ENCODE measurements around the gene C1GALT1.

C1GALT1 gene

DNA sequence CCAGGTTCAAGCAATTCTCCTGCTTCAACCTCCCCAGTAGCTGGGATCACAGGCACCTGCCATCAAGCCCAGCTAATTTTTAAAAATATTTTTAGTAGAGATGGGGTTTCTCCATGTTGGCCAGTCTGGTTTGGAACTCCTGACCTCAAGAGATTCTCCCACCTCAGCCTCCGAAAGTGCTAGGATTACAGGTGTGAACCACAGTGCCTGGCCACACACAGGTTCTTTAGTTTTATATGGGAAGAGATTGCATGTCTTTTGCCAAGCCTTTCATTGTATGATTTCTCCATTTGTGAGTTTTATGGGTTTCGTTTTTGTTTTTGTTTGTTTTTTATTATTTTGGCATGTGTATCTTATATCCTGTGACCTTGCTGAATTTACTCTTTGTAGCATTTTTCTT, 40.9 kb downstream of the C1GALT1 start:
- H3K4me1 ChIP-seq (ENCODE audit: control insufficient read depth, insufficient read depth, low read length) = peaks cover 7% of the 10 kb centered on the region; the same call in 1 of the 2 replicates
- no peaks in the 10 kb centered on the region for H3K9me3 ChIP-seq (ENCODE audit: control insufficient read depth, insufficient read depth, low read depth, low read length)
- H3K27ac ChIP-seq (ENCODE audit: extremely low read depth, low read depth, low read length) = no peak overlapping the region
- CTCF ChIA-PET = interaction anchor here (0.6 kb wide), 1 partner anchor 1151 kb away, joined by 3 read pairs; no protein-coding TSS in a partner anchor
- TF ChIP-seq REST (tag by site-specific recombination; IDR thresholded peaks at IDR 0.05) (no peak), ZNF48 (tag by site-specific recombination; IDR thresholded peaks at IDR 0.05) (no peak), BCL6B (tag by site-specific recombination; IDR thresholded peaks at IDR 0.05) (no peak), RBAK (tag by site-specific recombination; IDR thresholded peaks at IDR 0.05) (no peak), ZSCAN23 (tag by site-specific recombination; IDR thresholded peaks at IDR 0.05) (no peak)
- TF ChIP-seq, protein P1, sequence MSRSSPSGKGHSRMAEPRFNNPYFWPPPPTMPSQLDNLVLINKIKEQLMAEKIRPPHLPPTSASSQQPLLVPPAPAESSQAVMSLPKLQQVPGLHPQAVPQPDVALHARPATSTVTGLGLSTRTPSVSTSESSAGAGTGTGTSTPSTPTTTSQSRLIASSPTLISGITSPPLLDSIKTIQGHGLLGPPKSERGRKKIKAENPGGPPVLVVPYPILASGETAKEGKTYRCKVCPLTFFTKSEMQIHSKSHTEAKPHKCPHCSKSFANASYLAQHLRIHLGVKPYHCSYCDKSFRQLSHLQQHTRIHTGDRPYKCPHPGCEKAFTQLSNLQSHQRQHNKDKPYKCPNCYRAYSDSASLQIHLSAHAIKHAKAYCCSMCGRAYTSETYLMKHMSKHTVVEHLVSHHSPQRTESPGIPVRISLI (tag by site-specific recombination; IDR thresholded peaks at IDR 0.05) = no peak
- no peak overlapping the region for H3K4me3 ChIP-seq (ENCODE audit: low read depth, low read length)
- peaks cover 0 to 4% of the 10 kb centered on the region in 2 experiments; a peak in 1 of 3 replicates for H3K36me3 ChIP-seq (ENCODE audit: control insufficient read depth in 2 of 2, insufficient read depth in 1 of 2, low read length in 2 of 2)
- POLR2A ChIA-PET = no interaction called here

DNA sequence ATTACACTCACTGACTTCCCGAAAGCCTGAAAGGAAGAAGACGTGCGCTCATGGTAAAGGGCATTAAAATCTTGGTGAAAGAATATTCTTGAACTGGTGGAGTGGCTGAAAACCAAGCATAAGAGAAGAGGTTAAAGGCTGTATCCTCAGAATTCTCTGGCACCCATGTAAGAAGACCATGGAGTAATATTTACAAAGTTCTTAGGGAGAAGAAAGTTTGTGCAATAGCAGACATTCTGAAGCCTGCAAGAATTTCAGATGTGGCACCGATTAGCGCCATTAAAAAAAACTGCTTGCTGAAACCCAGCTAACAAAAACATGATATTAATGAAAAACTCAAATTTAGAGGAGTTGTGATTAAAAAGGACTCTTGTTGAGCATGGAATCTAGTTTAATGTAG, 44.1 kb downstream of the C1GALT1 start:
- POLR2A ChIA-PET = no interaction called here
- no peak for TF ChIP-seq GLI2 (tag by site-specific recombination; IDR thresholded peaks at IDR 0.05; ENCODE audit: borderline replicate concordance, low read depth)
- no peak for TF ChIP-seq TCF7L2 (IDR thresholded peaks at IDR 0.05; ENCODE audit: borderline replicate concordance, low read depth, low read length)
- no peak for TF ChIP-seq ZNF530 (tag by site-specific recombination; IDR thresholded peaks at IDR 0.05; ENCODE audit: low read depth)
- TF ChIP-seq, protein P2, sequence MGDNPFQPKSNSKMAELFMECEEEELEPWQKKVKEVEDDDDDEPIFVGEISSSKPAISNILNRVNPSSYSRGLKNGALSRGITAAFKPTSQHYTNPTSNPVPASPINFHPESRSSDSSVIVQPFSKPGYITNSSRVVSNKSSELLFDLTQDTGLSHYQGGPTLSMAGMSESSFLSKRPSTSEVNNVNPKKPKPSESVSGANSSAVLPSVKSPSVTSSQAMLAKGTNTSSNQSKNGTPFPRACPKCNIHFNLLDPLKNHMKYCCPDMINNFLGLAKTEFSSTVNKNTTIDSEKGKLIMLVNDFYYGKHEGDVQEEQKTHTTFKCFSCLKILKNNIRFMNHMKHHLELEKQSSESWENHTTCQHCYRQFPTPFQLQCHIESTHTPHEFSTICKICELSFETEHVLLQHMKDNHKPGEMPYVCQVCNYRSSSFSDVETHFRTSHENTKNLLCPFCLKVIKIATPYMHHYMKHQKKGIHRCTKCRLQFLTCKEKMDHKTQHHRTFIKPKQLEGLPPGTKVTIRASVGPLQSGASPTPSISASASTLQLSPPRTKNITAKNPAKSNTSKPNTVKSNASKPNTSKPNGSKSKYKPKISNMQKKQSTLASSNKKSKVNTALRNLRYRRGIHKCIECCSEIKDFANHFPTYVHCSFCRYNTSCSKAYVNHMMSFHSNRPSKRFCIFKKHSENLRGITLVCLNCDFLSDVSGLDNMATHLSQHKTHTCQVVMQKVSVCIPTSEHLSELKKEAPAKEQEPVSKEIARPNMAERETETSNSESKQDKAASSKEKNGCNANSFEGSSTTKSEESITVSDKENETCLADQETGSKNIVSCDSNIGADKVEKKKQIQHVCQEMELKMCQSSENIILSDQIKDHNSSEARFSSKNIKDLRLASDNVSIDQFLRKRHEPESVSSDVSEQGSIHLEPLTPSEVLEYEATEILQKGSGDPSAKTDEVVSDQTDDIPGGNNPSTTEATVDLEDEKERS (tag by site-specific recombination; IDR thresholded peaks at IDR 0.05) = no peak
- TF ChIP-seq, protein P3, sequence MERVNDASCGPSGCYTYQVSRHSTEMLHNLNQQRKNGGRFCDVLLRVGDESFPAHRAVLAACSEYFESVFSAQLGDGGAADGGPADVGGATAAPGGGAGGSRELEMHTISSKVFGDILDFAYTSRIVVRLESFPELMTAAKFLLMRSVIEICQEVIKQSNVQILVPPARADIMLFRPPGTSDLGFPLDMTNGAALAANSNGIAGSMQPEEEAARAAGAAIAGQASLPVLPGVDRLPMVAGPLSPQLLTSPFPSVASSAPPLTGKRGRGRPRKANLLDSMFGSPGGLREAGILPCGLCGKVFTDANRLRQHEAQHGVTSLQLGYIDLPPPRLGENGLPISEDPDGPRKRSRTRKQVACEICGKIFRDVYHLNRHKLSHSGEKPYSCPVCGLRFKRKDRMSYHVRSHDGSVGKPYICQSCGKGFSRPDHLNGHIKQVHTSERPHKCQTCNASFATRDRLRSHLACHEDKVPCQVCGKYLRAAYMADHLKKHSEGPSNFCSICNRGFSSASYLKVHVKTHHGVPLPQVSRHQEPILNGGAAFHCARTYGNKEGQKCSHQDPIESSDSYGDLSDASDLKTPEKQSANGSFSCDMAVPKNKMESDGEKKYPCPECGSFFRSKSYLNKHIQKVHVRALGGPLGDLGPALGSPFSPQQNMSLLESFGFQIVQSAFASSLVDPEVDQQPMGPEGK (tag by site-specific recombination; IDR thresholded peaks at IDR 0.05) = no peak
- no peak for TF ChIP-seq MEIS1 (CRISPR knock-in tag; IDR thresholded peaks at IDR 0.05; ENCODE audit: borderline replicate concordance)
- TF ChIP-seq ZNF785 (tag by site-specific recombination; IDR thresholded peaks at IDR 0.05) = no peak
- TF ChIP-seq, protein P4, sequence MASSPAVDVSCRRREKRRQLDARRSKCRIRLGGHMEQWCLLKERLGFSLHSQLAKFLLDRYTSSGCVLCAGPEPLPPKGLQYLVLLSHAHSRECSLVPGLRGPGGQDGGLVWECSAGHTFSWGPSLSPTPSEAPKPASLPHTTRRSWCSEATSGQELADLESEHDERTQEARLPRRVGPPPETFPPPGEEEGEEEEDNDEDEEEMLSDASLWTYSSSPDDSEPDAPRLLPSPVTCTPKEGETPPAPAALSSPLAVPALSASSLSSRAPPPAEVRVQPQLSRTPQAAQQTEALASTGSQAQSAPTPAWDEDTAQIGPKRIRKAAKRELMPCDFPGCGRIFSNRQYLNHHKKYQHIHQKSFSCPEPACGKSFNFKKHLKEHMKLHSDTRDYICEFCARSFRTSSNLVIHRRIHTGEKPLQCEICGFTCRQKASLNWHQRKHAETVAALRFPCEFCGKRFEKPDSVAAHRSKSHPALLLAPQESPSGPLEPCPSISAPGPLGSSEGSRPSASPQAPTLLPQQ (tag by site-specific recombination; IDR thresholded peaks at IDR 0.05) = no peak
- Histone ChIP-seq H3K4me3 (ENCODE audit: low read depth, low read length) (no peak overlapping the region), H3K27ac (ENCODE audit: extremely low read depth, low read depth, low read length) (no peak overlapping the region), H3K4me1 (ENCODE audit: control insufficient read depth, insufficient read depth, low read length) (peaks cover 6% of the 10 kb centered on the region; the same call in 1 of the 2 replicates), H3K9me3 (ENCODE audit: control insufficient read depth, insufficient read depth, low read depth, low read length) (no peaks in the 10 kb centered on the region), H3K36me3 (ENCODE audit: control insufficient read depth in 2 of 2, insufficient read depth in 1 of 2, low read length in 2 of 2) (peaks cover 0 to 4% of the 10 kb centered on the region in 2 experiments; a peak in 1 of 3 replicates)
- CTCF ChIA-PET = no interaction called here

All from HEK293 (cell line).